ENCODE data around the gene CXCL1.

GRCh38 chr4:73832651-73833237 is 36.4 kb upstream of the CXCL1 start:
- TF ChIP-seq CTCF (IDR thresholded peaks at IDR 0.05; ENCODE audit: poor library complexity): no peak
- TF ChIP-seq EZH2phosphoT487 (IDR thresholded peaks at IDR 0.05; ENCODE audit: low read depth, severe bottlenecking, unreplicated experiment): no peak

All from hepatocyte (in vitro differentiated cells).